Neuron (in vitro differentiated cells): ENCODE measurements around the gene ARL5A.

Experiments
- H2AFZ ChIP-seq: one replicate; pipeline ENCODE4 v1.6.1; 2013; ENCODE audit warnings: low read depth, mild to moderate bottlenecking, inconsistent platforms, low read length, moderate library complexity
- H3K27me3 ChIP-seq: one replicate; pipeline ENCODE4 v1.6.1; 2013; ENCODE audit warnings: low read length; ENCODE audit not compliant: insufficient read depth
- H3K36me3 ChIP-seq: one replicate; pipeline ENCODE4 v1.6.1; 2013; ENCODE audit warnings: low read length; ENCODE audit not compliant: insufficient read depth
- H3K4me1 ChIP-seq: one replicate; pipeline ENCODE4 v1.6.1; 2013; ENCODE audit warnings: low read length; ENCODE audit not compliant: insufficient read depth
- H3K4me3 ChIP-seq: 2 replicates; pipeline ENCODE4 v1.5.1; 2013; ENCODE audit warnings: mild to moderate bottlenecking, low read length, moderate library complexity
- H3K9me3 ChIP-seq: one replicate; pipeline ENCODE4 v1.6.1; 2013; ENCODE audit warnings: low read length

Gene ARL5A

GRCh38 chr2:151851761-151852160 lies 23.5 kb upstream of the ARL5A start:
- Histone ChIP-seq H3K4me3 (no peak overlapping the region), H3K4me1 (peaks cover 11% of the 10 kb centered on the region), H3K27me3 (no peaks in the 10 kb centered on the region), H3K9me3 (no peaks in the 10 kb centered on the region), H3K36me3 (peaks cover 2% of the 10 kb centered on the region), H2AFZ (no peak overlapping the region)

- H3K27me3 ChIP-seq: no peaks in the 10 kb centered on the region
- no peak overlapping the region for H3K4me3 ChIP-seq
- H3K36me3 ChIP-seq: peaks cover 2% of the 10 kb centered on the region
- no peak overlapping the region for H2AFZ ChIP-seq
- H3K4me1 ChIP-seq: peaks cover 11% of the 10 kb centered on the region
- no peaks in the 10 kb centered on the region for H3K9me3 ChIP-seq
These were observed 21.3 kb upstream of the ARL5A start for GRCh38 chr2:151849413-151850010.

- Histone ChIP-seq H3K9me3 (no peaks in the 10 kb centered on the region), H3K4me3 (no peak overlapping the region), H3K4me1 (no peaks in the 10 kb centered on the region), H3K27me3 (no peaks in the 10 kb centered on the region), H2AFZ (no peak overlapping the region), H3K36me3 (peaks cover 9% of the 10 kb centered on the region)
These were observed 17.7 kb upstream of the ARL5A start for GRCh38 chr2:151845884-151846283.

GRCh38 chr2:151845481-151845880 lies 17.3 kb upstream of the ARL5A start:
- Histone ChIP-seq H3K36me3 (peaks cover 13% of the 10 kb centered on the region), H3K27me3 (no peaks in the 10 kb centered on the region), H3K4me3 (no peak overlapping the region), H3K4me1 (no peaks in the 10 kb centered on the region), H3K9me3 (no peaks in the 10 kb centered on the region), H2AFZ (no peak overlapping the region)

DNA sequence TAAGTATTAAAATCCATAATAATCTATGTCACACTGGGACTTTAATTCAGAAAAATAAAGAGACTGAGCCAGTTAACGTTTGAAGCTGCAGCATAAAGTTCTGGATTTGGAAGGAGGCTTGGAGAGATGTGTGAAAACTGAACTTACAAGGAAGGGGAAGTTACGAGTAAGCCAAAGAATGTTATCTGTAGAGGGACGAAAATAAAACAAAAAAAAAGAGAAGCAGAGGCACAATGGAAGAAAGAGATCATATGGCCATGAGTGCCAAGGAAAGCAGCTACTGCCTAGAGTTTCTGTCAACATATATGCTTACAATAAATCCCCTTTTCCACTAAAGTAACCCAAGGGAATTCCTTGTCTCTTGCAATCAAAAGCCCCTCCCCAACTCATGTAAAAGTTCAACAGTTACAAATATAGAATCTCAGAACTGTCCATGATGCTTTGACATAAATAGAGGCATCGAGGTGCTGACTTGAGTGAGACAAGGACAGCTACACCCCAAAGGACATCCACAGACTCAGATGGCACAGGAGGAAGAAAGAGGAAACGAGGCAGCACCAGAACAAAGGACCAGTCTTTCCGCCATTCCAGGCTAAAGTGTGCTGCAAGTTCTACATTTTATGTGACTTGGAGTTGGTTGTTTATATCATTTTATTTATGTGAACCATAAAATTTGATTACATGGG lies 16.1 kb upstream of the ARL5A start:
- H3K27me3 ChIP-seq: no peaks in the 10 kb centered on the region
- H3K4me3 ChIP-seq: no peak overlapping the region
- H2AFZ ChIP-seq: no peak overlapping the region
- no peaks in the 10 kb centered on the region for H3K4me1 ChIP-seq
- H3K9me3 ChIP-seq: no peaks in the 10 kb centered on the region
- H3K36me3 ChIP-seq: peaks cover 17% of the 10 kb centered on the region

DNA sequence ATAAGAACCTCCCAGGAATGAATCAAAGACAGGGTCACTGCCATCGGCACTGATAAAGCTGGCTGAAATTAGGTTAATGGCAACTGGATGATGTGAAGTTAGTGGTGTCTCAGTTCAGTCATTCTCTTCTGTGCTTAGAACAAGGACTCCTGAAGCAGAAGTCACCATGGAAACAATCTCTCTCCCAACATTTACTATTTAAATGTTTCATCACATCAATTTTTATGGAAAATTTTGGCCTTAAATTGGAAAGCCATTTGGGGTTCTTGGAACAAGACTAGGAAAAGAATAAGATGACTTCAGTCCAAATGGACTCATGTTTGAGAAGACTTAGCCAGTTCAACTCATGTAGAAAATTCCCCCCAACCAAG lies 15.5 kb upstream of the ARL5A start:
- Histone ChIP-seq H3K36me3 (peaks cover 24% of the 10 kb centered on the region), H3K4me1 (no peaks in the 10 kb centered on the region), H2AFZ (no peak overlapping the region), H3K4me3 (no peak overlapping the region), H3K27me3 (no peaks in the 10 kb centered on the region), H3K9me3 (no peaks in the 10 kb centered on the region)

- Histone ChIP-seq H3K36me3 (peaks cover 26% of the 10 kb centered on the region), H3K9me3 (no peaks in the 10 kb centered on the region), H3K4me3 (no peak overlapping the region), H2AFZ (no peak overlapping the region), H3K4me1 (no peaks in the 10 kb centered on the region), H3K27me3 (no peaks in the 10 kb centered on the region)
These were observed 14.8 kb upstream of the ARL5A start for GRCh38 chr2:151842830-151843690.

- no peaks in the 10 kb centered on the region for H3K9me3 ChIP-seq
- peaks cover 29% of the 10 kb centered on the region for H3K36me3 ChIP-seq
- H3K4me1 ChIP-seq: no peaks in the 10 kb centered on the region
- H3K27me3 ChIP-seq: no peaks in the 10 kb centered on the region
- H2AFZ ChIP-seq: no peak overlapping the region
- no peak overlapping the region for H3K4me3 ChIP-seq
These were observed 12.8 kb upstream of the ARL5A start for GRCh38 chr2:151841047-151841424.

DNA sequence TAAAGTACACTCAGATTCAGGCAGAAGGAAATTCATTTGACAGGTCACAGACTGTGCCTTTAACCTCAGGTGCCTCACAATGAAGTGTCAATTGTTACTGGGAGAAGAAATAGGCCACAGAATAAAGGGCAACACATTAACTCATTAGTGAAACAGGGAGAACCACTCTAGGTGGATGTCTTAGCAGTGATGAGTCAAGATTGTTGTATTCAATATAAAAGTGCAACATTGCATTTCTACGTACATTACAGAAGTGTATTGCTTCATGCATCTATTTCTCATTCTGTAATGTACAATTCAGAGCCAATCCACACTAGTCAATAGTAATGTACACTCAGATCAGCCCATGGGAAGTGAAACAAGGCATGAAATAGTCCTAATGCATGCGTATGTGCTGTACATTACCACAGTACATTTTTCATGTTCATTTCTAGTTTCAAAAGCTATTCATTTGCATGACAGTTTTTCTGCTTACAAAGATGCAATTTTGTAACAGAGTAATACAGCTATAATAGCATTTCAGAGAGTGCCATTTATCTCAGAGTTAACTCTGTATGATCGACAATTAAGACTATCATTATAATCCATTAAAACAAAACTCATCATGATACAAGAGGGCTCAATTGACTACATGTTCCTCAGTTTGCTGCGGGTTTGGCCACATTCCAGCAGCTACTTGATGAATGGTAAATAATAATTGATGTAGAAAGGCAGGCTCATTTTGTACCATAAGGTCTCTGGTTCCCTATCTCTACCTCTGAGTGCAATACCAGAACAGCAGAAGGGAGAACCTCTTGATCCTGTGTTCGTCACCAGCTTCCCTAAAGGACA lies 12.2 kb upstream of the ARL5A start:
- Histone ChIP-seq H3K4me1 (no peaks in the 10 kb centered on the region), H2AFZ (no peak overlapping the region), H3K27me3 (no peaks in the 10 kb centered on the region), H3K4me3 (no peak overlapping the region), H3K36me3 (peaks cover 29% of the 10 kb centered on the region), H3K9me3 (no peaks in the 10 kb centered on the region)

- H3K27me3 ChIP-seq: no peaks in the 10 kb centered on the region
- H3K9me3 ChIP-seq: no peaks in the 10 kb centered on the region
- peaks cover 29% of the 10 kb centered on the region for H3K36me3 ChIP-seq
- no peak overlapping the region for H2AFZ ChIP-seq
- H3K4me1 ChIP-seq: no peaks in the 10 kb centered on the region
- H3K4me3 ChIP-seq: no peak overlapping the region
These were observed 9.7 kb upstream of the ARL5A start for GRCh38 chr2:151837926-151838325.

- Histone ChIP-seq H3K9me3 (no peaks in the 10 kb centered on the region), H3K4me3 (no peak overlapping the region), H3K4me1 (no peaks in the 10 kb centered on the region), H3K27me3 (no peaks in the 10 kb centered on the region), H3K36me3 (peaks cover 9% of the 10 kb centered on the region), H2AFZ (no peak overlapping the region)
These were observed 5.8 kb upstream of the ARL5A start for GRCh38 chr2:151833984-151834383.

GRCh38 chr2:151830961-151831360 lies 2.7 kb upstream of the ARL5A start:
- Histone ChIP-seq H3K27me3 (no peaks in the 10 kb centered on the region), H3K4me3 (no peak overlapping the region), H3K36me3 (no peaks in the 10 kb centered on the region), H2AFZ (no peak overlapping the region), H3K4me1 (peaks cover 11% of the 10 kb centered on the region), H3K9me3 (no peaks in the 10 kb centered on the region)

DNA sequence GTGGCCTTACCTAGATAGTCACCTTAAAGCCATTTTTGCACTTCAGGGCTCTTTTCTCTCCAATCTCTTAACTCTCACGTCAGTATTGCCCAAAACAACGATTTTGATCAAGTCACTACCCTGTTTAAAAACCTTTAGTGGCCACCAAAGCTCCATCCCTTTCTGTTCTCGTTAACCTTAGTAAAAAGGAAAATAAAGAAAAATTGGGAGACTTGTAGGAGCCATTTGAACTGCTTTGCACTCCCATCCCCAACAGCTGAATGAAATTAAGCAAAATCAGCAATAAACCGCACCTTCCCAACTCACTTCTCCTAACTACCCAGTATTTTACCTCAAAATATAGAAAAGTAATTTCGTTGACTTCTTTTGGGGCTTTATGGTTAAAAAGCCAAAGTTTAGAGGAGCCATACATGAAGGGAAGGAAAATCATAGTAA lies 686 bp upstream of the ARL5A start:
- H3K4me1 ChIP-seq: peaks cover 11% of the 10 kb centered on the region
- H3K9me3 ChIP-seq: no peaks in the 10 kb centered on the region
- peak overlapping the region; percentile 42 for H2AFZ ChIP-seq
- H3K27me3 ChIP-seq: no peaks in the 10 kb centered on the region
- peak overlapping the region; percentile 85 for H3K4me3 ChIP-seq
- H3K36me3 ChIP-seq: no peaks in the 10 kb centered on the region
